Measurements from ENCODE around the gene TOMT.

- TF ChIP-seq CTCF (conservative IDR thresholded peaks at IDR 0.05; ENCODE audit: low read depth, low read length) (no peak), EZH2 (IDR thresholded peaks at IDR 0.05; ENCODE audit: low read length, unreplicated experiment) (no peak), EZH2phosphoT487 (IDR thresholded peaks at IDR 0.05; ENCODE audit: borderline replicate concordance, low read length) (no peak)
Observed at GRCh38 chr11:72102162-72102561, 3.6 kb upstream of the TOMT start.
